Endothelial cell of umbilical vein (primary cell): ENCODE measurements around the gene CBLN4.

ENCODE experiments used
- CTCF ChIP-seq, 2 donors: IDR thresholded peaks; 1 replicate in 1 of 2; 2 replicates in 1 of 2; pipeline ENCODE4 v1.5.1; 2011; ENCODE audit warnings: low read length in 2 of 2, mild to moderate bottlenecking in 2 of 2, moderate library complexity in 2 of 2, control low read depth in 1 of 2, inconsistent platforms in 1 of 2, low read depth in 1 of 2; ENCODE audit not compliant: insufficient read depth in 1 of 2; ENCODE audit errors: extremely low read depth in 1 of 2
- EZH2 ChIP-seq: IDR thresholded peaks from 2 replicates; pipeline ENCODE4 v1.6.1; 2012; ENCODE audit warnings: borderline replicate concordance, low read depth, mild to moderate bottlenecking, moderate library complexity, low read length, inconsistent platforms; ENCODE audit not compliant: severe bottlenecking
- FOS ChIP-seq: IDR thresholded peaks from 2 replicates; pipeline ENCODE4 v1.6.1; 2011; ENCODE audit warnings: mild to moderate bottlenecking, low read length, moderate library complexity, borderline replicate concordance; ENCODE audit not compliant: insufficient read depth
- POLR2A ChIP-seq: IDR thresholded peaks from 2 replicates; pipeline ENCODE4 v1.6.1; 2012; ENCODE audit warnings: low read depth, mild to moderate bottlenecking, control low read depth, low read length
- POLR2AphosphoS5 ChIP-seq: IDR thresholded peaks from 2 replicates; pipeline ENCODE4 v1.6.1; 2012; ENCODE audit warnings: low read depth, mild to moderate bottlenecking, control low read depth, low read length, moderate library complexity; ENCODE audit not compliant: insufficient read depth

GRCh38 chr20:56018716-56019115 lies 13.4 kb upstream of the CBLN4 start:
- TF ChIP-seq CTCF (IDR thresholded peaks at IDR 0.05; ENCODE audit: extremely low read depth in 1 of 2, insufficient read depth in 1 of 2, low read depth in 1 of 2, low read length in 2 of 2) (no peak), POLR2AphosphoS5 (no peak), EZH2 (no peak), FOS (no peak), POLR2A (no peak)
